ENCODE measurements around the gene DAPK1. TPM values are rescaled to one million over a fixed set of nuclear protein-coding genes. Genes with fewer than 3 reads are reported as not detected.

Gene DAPK1
- total RNA-seq, 1 donor from 2014 or later = 17.8 TPM

DNA sequence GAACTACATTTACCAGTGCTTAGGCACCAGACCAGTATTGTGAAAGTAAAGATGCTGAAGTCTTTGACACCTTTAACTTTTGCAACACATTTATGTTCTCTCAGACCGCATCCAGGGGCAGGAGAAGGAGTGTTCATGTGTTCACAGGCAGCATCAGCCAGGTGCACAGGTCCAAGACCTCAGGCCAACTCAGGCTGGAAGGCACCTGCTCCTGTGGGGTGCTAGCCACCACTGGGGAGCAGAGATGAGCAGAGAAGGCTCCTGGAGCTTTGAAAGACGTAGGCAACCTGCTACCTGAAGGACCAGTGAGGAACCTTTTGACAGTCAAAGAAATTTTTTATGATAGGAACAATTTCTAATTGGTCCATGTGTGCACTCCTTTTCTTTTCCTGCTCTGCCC, 35.6 kb downstream of the DAPK1 start:
- no peaks in the 10 kb centered on the region for H3K9me3 ChIP-seq
- H3K27me3 ChIP-seq = no peaks in the 10 kb centered on the region
- no peak for DNase-seq (ENCODE audit: low spot score in 2 of 2)
- intact Hi-C loops (cut with DNase I) = no loop called here
- H3K36me3 ChIP-seq = no peaks in the 10 kb centered on the region
- H3K4me3 ChIP-seq = no peak overlapping the region
- TF ChIP-seq, protein P1, sequence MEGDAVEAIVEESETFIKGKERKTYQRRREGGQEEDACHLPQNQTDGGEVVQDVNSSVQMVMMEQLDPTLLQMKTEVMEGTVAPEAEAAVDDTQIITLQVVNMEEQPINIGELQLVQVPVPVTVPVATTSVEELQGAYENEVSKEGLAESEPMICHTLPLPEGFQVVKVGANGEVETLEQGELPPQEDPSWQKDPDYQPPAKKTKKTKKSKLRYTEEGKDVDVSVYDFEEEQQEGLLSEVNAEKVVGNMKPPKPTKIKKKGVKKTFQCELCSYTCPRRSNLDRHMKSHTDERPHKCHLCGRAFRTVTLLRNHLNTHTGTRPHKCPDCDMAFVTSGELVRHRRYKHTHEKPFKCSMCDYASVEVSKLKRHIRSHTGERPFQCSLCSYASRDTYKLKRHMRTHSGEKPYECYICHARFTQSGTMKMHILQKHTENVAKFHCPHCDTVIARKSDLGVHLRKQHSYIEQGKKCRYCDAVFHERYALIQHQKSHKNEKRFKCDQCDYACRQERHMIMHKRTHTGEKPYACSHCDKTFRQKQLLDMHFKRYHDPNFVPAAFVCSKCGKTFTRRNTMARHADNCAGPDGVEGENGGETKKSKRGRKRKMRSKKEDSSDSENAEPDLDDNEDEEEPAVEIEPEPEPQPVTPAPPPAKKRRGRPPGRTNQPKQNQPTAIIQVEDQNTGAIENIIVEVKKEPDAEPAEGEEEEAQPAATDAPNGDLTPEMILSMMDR (IDR thresholded peaks at IDR 0.05) = no peak
- H3K4me1 ChIP-seq = no peaks in the 10 kb centered on the region
- no peak overlapping the region for H3K27ac ChIP-seq

DNA sequence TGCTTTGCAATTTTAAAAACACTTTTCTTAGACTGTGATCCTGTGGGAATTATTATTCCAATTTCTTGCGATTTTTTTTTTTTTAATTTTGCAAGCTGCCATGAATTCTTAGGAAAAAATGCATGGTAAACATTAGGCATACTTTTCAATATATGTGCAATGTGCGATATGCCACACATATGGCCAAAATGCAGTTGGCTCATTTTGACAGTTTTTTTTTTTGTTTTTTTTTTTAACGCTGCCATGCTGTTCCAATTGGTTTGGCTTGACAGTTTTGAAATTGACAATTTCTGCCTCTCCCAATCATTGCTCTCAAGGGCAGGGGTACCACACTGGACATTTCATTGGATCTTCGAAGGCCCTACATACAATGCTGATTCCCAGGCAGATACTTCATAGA, 36.4 kb downstream of the DAPK1 start:
- H3K4me1 ChIP-seq = no peaks in the 10 kb centered on the region
- intact Hi-C loops (cut with DNase I) = no loop called here
- TF ChIP-seq, protein P1 (IDR thresholded peaks at IDR 0.05) = no peak
- no peaks in the 10 kb centered on the region for H3K36me3 ChIP-seq
- no peak overlapping the region for H3K4me3 ChIP-seq
- no peak for DNase-seq (ENCODE audit: low spot score in 2 of 2)
- H3K27me3 ChIP-seq = no peaks in the 10 kb centered on the region
- H3K9me3 ChIP-seq = no peaks in the 10 kb centered on the region
- H3K27ac ChIP-seq = no peak overlapping the region

DNA sequence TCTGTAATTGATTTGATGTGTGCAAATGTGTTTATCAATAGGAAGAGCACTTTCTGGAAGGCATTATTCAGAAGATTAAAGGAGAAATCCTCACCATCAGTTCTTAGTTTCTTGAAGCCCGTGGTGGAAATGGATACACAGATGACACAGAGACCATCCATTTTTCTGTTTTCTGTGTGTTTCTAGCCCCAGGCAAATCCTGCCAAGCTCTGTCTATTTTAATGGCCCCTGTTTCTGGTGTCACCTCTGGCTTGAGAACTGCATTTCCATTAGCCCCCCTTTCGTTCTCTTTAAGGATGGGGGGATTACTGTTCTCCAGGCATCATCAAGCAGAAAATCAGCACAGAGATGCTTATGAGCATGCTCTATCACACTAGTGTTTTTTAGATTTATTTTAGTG, 37.3 kb downstream of the DAPK1 start:
- no peak overlapping the region for H3K4me3 ChIP-seq
- H3K9me3 ChIP-seq = no peaks in the 10 kb centered on the region
- TF ChIP-seq, protein P1 (IDR thresholded peaks at IDR 0.05) = no peak
- intact Hi-C loops (cut with DNase I) = no loop called here
- H3K36me3 ChIP-seq = no peaks in the 10 kb centered on the region
- H3K4me1 ChIP-seq = no peaks in the 10 kb centered on the region
- no peak overlapping the region for H3K27ac ChIP-seq
- no peaks in the 10 kb centered on the region for H3K27me3 ChIP-seq
- no peak for DNase-seq (ENCODE audit: low spot score in 2 of 2)

DNA sequence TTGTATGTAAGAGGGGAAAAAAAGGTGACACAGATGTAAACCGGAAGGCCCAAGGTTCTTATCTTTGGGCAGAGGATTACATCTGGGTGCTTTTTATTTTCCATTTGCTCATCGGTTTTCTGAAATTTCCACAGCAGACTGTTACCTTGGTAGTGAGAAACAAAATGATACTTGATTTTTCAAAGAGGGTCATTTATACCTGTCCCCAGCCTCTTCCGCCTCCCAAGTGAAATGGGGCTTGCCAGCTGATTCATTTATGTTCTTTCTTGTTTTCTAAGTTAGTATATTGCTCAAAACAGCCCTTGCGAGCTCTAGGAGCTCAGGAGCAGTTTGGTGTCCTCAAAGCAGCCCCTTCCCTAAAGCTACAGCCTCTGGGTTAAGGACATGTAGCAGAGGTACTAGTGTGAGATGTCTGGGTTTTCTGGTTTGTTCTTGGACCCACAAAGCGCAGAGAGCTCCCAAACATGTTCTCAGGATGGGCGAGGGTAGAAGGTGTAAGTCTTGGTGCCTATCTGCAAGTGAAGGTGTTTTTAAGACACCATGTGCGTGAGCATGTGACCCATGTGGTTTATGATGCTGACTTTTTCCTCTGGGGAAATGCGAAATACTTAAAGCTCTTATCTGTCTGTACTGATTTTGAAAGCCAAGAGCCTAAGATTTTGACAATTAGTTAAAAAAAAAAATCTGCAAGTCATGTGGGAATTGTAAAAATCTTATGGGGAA, 38.3 kb downstream of the DAPK1 start:
- no peaks in the 10 kb centered on the region for H3K27me3 ChIP-seq
- H3K9me3 ChIP-seq = no peaks in the 10 kb centered on the region
- H3K4me1 ChIP-seq = no peaks in the 10 kb centered on the region
- TF ChIP-seq, protein P1 (IDR thresholded peaks at IDR 0.05) = no peak
- no peak overlapping the region for H3K4me3 ChIP-seq
- H3K36me3 ChIP-seq = no peaks in the 10 kb centered on the region
- DNase-seq (ENCODE audit: low spot score in 2 of 2) = no peak
- H3K27ac ChIP-seq = no peak overlapping the region
- intact Hi-C loops (cut with DNase I) = no loop called here

DNA sequence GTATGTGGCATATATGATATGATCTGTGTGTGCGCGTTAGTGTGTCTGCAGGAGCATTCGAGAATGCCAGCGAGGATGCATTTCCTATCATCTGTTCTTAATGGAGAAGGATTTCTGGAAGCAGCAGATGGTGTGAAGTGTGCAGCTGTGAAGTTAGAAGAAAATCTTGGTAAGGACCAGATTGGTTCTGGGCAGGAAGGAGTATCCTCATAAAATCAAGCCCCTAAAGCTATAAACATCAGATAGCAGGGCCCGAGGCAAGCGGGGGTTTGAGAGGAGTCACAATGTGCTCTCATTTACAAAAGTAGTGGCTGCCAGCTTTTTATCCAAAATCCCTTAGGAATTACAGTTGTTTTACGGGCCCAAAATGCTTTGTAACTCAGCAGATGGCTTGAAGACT, 40.0 kb downstream of the DAPK1 start:
- Histone ChIP-seq H3K9me3 (no peaks in the 10 kb centered on the region), H3K36me3 (no peaks in the 10 kb centered on the region), H3K27me3 (no peaks in the 10 kb centered on the region), H3K4me3 (no peak overlapping the region), H3K27ac (no peak overlapping the region), H3K4me1 (no peaks in the 10 kb centered on the region)
- intact Hi-C loops (cut with DNase I) = no loop called here
- TF ChIP-seq, protein P1 (IDR thresholded peaks at IDR 0.05) = no peak
- no peak for DNase-seq (ENCODE audit: low spot score in 2 of 2)
